B cell (primary cell): ENCODE data around the gene PRORP.

Source experiments
- EZH2 ChIP-seq: IDR thresholded peaks from 2 replicates; pipeline ENCODE4 v1.6.1; 2012; ENCODE audit warnings: borderline replicate concordance, low read depth, mild to moderate bottlenecking, moderate library complexity, low read length; ENCODE audit not compliant: insufficient read depth, poor library complexity, severe bottlenecking
- TF ChIP-seq, protein P1 (sequence below): fragments of 200-600 bp; IDR thresholded peaks from one replicate; pipeline ENCODE4 v1.8.0; 2022; ENCODE audit warnings: antibody characterized with exemption, mild to moderate bottlenecking

DNA sequence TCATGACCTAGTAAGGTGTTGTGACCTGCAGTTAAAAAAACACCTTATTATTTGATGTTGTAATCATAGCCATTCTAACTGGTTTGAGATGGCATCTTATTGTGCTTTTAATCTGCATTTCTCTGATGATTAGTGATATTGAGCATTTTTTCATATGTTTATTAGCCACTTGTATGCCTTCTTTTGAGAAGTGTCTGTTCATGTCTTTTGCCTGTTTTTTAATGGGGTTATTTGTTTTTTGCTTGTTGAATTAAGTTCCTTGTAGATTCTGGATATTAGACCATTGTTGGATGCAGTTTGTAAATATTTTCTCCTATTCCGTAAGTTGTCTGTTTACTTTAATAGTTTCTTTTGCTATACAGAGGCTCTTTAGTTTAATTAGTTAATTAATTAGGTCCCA lies 41.0 kb downstream of the PRORP start:
- TF ChIP-seq, protein P1, sequence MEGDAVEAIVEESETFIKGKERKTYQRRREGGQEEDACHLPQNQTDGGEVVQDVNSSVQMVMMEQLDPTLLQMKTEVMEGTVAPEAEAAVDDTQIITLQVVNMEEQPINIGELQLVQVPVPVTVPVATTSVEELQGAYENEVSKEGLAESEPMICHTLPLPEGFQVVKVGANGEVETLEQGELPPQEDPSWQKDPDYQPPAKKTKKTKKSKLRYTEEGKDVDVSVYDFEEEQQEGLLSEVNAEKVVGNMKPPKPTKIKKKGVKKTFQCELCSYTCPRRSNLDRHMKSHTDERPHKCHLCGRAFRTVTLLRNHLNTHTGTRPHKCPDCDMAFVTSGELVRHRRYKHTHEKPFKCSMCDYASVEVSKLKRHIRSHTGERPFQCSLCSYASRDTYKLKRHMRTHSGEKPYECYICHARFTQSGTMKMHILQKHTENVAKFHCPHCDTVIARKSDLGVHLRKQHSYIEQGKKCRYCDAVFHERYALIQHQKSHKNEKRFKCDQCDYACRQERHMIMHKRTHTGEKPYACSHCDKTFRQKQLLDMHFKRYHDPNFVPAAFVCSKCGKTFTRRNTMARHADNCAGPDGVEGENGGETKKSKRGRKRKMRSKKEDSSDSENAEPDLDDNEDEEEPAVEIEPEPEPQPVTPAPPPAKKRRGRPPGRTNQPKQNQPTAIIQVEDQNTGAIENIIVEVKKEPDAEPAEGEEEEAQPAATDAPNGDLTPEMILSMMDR = no peak
- no peak for TF ChIP-seq EZH2
